Inferior parietal cortex (tissue), 1 donor: Measurements from ENCODE around the gene CDK2.
A peak's percentile ranks its signal among the peaks of the same experiment; 100 is the strongest.

Experiments used
- DNase-seq: peaks from one replicate; pipeline ENCODE4 v3.0.0-alpha.2; 2016; ENCODE audit errors: extremely low spot score

CDK2 gene

DNA sequence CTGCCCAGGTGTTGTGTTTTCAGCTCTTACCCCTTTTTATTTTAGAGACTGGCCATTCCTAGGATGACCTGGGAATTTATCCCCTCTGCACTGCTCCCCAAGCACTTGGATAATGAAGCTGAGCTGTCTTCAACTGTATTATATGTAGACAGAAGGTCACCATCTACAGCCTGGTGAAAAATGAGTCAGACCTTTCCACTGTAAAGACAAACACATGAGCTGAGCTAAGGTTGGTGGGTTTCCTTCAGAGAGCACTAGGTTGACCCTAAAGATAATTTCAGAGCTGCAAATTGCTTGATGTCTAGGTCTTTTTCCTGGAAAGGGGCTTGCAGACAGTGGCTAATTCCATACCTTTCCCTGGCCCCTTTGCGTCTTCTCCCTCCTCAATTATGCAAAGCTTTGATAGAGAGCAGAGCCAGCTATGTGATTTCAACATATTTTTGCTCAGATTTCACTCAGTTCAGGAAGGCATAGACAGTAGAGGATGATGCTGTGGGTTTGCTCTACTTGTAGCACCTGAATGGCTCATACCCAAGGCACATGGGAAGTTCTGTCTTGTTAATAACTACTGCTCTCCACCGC is 45.0 kb downstream of the CDK2 start:
- DNase-seq = no peak

DNA sequence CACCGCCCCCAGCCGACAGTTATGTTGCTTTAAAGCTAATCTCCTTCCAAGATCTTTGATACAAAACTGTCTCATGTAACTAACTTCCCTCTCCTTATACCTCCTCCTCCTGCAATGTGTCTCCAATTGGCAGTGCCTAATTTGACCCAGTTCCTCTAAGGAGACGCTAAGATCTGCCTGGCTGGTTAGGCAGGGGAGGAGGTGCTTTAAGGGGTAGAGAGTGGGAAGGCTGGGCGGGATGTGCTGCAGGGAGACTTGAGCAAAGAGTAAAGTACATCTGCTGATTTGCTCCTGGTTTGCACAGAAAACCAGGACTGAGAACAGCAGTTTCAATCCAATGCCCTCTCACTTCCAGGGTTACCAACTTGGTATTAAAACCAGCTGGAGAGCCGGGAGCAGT is 46.9 kb downstream of the CDK2 start:
- no peak for DNase-seq

DNA sequence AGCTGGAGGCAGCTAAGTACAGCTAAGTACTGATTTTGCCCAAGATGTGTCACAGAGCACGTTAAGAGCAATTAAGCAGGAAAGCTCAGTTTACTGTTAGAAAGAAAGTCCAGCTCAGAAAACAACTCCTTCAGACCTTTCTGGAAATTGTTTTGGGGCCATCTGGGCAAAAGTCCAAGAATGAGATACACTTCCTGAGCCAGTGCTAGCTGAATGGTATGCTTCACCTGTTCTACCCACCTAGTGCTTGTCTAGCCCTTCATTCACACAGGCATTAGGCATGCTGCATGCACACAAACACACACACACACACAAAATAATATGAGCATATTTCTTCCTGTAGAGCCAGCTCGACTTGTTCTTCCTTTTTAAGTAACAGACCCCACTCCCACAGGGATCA is 47.6 kb downstream of the CDK2 start:
- no peak for DNase-seq

DNA sequence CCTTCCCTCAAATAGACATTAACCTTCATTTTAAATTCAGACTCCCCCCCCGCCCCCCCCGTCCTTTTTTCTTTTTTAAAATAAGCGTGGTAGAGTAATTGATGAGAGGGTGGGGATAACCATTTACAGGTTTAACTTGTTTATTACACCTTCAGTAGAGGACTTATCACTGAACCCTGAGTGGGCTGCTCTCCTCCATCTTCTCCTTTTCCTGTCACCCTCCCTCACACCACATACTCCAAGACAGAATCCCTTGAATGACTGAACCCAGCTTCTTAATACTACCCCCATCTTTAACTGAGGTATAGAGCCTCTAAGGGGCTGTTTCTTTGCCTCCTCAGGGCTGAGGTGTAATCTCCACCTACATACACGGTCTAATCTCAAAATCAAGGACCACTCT is 50.6 kb downstream of the CDK2 start:
- no peak for DNase-seq

DNA sequence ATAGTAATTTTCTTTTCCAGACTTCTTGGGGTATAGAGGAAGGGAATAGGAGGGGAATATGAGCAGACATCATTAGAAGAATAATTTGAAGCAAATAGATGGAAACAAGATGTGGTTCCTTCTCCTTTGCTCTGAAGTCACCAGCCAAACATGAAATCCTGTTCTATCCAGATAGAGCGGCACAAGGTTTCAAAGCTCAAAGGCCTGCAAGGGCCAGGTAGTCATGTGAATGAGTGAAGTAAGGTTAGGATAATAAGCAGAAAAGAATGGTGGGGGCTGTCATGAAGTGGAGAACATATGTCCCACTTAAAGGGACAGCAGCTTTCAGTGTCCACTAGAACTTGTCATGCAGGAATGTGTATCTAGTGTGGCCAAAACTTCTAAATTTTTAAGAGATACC is 51.7 kb downstream of the CDK2 start:
- no peak for DNase-seq

DNA sequence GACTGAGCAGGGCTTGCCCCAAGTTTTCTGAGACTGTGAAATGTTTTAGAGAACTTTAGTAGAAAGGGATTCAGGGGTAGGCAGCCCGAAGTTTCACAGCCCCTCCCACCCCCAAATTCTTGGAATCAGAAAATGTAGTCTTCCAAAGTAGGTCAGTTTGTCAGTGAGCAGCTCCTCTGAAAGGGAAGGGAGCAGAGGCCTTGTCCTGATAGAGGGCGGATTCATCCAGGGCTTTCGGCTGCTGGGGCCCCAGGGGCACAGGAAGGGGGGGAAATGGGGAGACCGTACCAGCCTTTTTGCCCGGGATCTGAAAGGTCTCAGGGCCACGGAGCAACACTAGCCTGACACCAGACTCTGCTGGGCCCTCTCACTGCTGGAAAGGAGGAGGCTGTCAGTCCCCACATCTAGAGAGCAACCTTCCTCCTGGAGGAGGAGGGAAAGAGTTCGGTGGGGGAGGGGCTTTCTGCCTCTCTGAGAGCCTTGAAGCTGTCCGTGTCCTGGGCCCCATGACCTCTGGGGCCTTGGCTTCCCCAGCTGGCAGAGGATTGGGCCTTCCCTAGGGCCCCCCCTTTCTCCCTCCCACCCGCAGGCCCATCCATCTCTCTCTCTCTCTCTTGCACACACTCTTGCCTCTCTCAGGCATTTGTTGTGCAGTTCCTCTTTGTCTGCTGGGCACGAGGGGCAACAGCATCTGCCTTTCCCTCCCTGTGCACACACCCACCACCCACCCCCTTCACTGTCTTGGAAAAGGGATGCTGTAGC is 54.0 kb downstream of the CDK2 start, which contains the start of gene IKZF4:
IKZF4 (plus strand) TSS at position 621 of the 762 bp plus-strand sequence. CDS start 451 bp downstream, outside the sequence.
- peak; percentile 52 for DNase-seq

DNA sequence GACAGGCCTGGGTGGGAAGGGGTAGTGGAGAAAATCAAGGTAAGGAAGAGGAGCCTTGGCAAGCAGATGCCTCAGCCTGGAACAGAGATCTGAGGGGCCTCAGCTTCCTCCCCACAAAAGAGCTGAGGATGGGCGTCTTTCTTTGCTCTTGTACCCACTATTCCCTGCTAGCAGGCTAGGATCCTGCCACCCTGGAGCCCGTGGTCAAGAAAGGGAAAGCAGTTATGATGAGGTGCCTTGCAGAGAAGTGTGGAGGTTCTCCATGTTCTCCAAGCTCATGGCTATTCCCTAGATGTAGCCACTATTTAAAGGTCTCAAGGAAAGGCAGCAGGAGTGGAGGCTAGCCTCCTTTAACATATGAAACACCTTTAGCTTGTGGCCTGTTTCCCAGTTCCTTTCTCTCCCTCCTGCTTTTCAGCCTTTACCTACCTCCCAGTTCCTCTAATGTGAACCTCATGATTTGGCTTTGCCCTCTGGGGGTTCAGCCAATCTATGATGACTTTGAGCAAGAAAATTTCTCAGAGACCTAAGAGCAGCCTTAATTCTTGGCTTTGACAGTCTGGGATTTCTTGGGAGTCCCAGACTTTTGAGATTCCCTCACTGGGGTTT is 55.4 kb downstream of the CDK2 start:
- no peak for DNase-seq
